NCI-H146 treated with DMSO at 0.1 percent for 48 hours (cell line): Measurements from ENCODE around the gene MTERF2.
"Not testable (repeated sequence)": the region's sequence is repeated elsewhere in the genome, so short reads cannot be mapped to it uniquely, and the experiment has no call there.

ENCODE experiments used
- DNase-seq: peaks from one replicate; lab custom pipeline; 2025; ENCODE audit not compliant: unreplicated experiment; lab: John Stamatoyannopoulos, UW

The MTERF2 gene

GRCh38 chr12:106986625-106987389 lies at the start of gene MTERF2:
Gene MTERF2, minus strand, starts transcription at chr12:106987146. Its CDS starts 8,432 bp downstream, at chr12:106978714.
- peak; percentile 85 for DNase-seq

GRCh38 chr12:107035733-107036132 lies 48.8 kb upstream of the MTERF2 start:
- no peak for DNase-seq

- no peak for DNase-seq
These were observed 47.1 kb upstream of the MTERF2 start for GRCh38 chr12:107033758-107034739.

GRCh38 chr12:107032266-107032665 lies 45.3 kb upstream of the MTERF2 start:
- DNase-seq = no peak

GRCh38 chr12:107031061-107031460 lies 44.1 kb upstream of the MTERF2 start:
- no peak for DNase-seq

GRCh38 chr12:107029081-107029480 lies 42.1 kb upstream of the MTERF2 start:
- DNase-seq = no peak

- no peak for DNase-seq
These were observed 40.7 kb upstream of the MTERF2 start for GRCh38 chr12:107027636-107028053.

GRCh38 chr12:107026806-107027635 lies 40.1 kb upstream of the MTERF2 start:
- no peak for DNase-seq

GRCh38 chr12:107026356-107026755 lies 39.4 kb upstream of the MTERF2 start:
- DNase-seq = not testable (repeated sequence)

GRCh38 chr12:107025671-107026070 lies 38.7 kb upstream of the MTERF2 start:
- no peak for DNase-seq

- no peak for DNase-seq
These were observed 32.6 kb upstream of the MTERF2 start for GRCh38 chr12:107019546-107019945.

- no peak for DNase-seq
These were observed 30.1 kb upstream of the MTERF2 start for GRCh38 chr12:107017042-107017441.

GRCh38 chr12:107014055-107014454 lies 27.1 kb upstream of the MTERF2 start:
- peak; percentile 8 for DNase-seq

- no peak for DNase-seq
These were observed 25.9 kb upstream of the MTERF2 start for GRCh38 chr12:107012736-107013425.

GRCh38 chr12:107011519-107011918 lies 24.6 kb upstream of the MTERF2 start:
- no peak for DNase-seq

GRCh38 chr12:107007411-107007810 lies 20.5 kb upstream of the MTERF2 start:
- DNase-seq = no peak

GRCh38 chr12:107002665-107003064 lies 15.7 kb upstream of the MTERF2 start:
- DNase-seq = not testable (repeated sequence)

GRCh38 chr12:106999446-106999845 lies 12.5 kb upstream of the MTERF2 start:
- no peak for DNase-seq

GRCh38 chr12:106997916-106998315 lies 11.0 kb upstream of the MTERF2 start:
- DNase-seq = no peak

GRCh38 chr12:106996102-106996501 lies 9.2 kb upstream of the MTERF2 start:
- not testable (repeated sequence) for DNase-seq
